ENCODE results near the gene LCMT1. TPM values are rescaled to one million over a fixed set of nuclear protein-coding genes. Genes with fewer than 3 reads are reported as not detected.

LCMT1 gene
- total RNA-seq, 1 donor = 24.2 TPM

GRCh38 chr16:25184771-25185170 is 73.2 kb downstream of the LCMT1 start:
- Histone ChIP-seq H3K4me1 (ENCODE audit: insufficient read depth, low read length) (no peaks in the 10 kb centered on the region), H3K9me3 (ENCODE audit: low read depth, low read length) (no peaks in the 10 kb centered on the region), H3K4me3 (ENCODE audit: low read length) (no peak overlapping the region), H3K27me3 (ENCODE audit: insufficient read depth, low read length) (no peaks in the 10 kb centered on the region)

DNA sequence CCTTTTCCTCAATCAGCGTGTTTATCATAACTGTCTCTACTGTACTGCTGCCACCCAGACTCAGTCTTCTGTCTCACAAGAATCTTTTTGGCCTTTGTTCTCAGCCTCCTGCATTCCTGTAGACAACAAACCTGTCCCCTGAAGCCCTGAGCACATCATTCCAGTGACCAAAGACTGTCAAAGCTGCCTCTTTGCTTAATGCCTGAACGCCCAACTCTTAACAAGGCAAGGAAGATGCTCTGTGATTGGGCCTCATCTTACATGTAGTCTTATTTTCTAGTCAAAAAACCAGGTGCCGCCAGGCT is 75.9 kb downstream of the LCMT1 start:
- no peak overlapping the region for H3K4me3 ChIP-seq (ENCODE audit: low read length)
- no peaks in the 10 kb centered on the region for H3K4me1 ChIP-seq (ENCODE audit: insufficient read depth, low read length)
- H3K9me3 ChIP-seq (ENCODE audit: low read depth, low read length) = no peaks in the 10 kb centered on the region
- H3K27me3 ChIP-seq (ENCODE audit: insufficient read depth, low read length) = no peaks in the 10 kb centered on the region

- no peaks in the 10 kb centered on the region for H3K27me3 ChIP-seq (ENCODE audit: insufficient read depth, low read length)
Measured at GRCh38 chr16:25189305-25189704, 77.8 kb downstream of the LCMT1 start.

GRCh38 chr16:25192096-25192495 is 80.6 kb downstream of the LCMT1 start:
- H3K27me3 ChIP-seq (ENCODE audit: insufficient read depth, low read length) = no peaks in the 10 kb centered on the region
- no peaks in the 10 kb centered on the region for H3K9me3 ChIP-seq (ENCODE audit: low read depth, low read length)
- H3K4me3 ChIP-seq (ENCODE audit: low read length) = no peak overlapping the region
- no peaks in the 10 kb centered on the region for H3K4me1 ChIP-seq (ENCODE audit: insufficient read depth, low read length)

More at GRCh38 chr16:25189305-25189704, 77.8 kb downstream of the LCMT1 start:
- H3K4me3 ChIP-seq (ENCODE audit: low read length) = no peak overlapping the region
- no peaks in the 10 kb centered on the region for H3K9me3 ChIP-seq (ENCODE audit: low read depth, low read length)
- H3K4me1 ChIP-seq (ENCODE audit: insufficient read depth, low read length) = no peaks in the 10 kb centered on the region

GRCh38 chr16:25194273-25194878 is 82.8 kb downstream of the LCMT1 start:
- no peaks in the 10 kb centered on the region for H3K9me3 ChIP-seq (ENCODE audit: low read depth, low read length)
- no peaks in the 10 kb centered on the region for H3K27me3 ChIP-seq (ENCODE audit: insufficient read depth, low read length)
- no peak overlapping the region for H3K4me3 ChIP-seq (ENCODE audit: low read length)
- no peaks in the 10 kb centered on the region for H3K4me1 ChIP-seq (ENCODE audit: insufficient read depth, low read length)

GRCh38 chr16:25198021-25198420 is 86.5 kb downstream of the LCMT1 start:
- H3K9me3 ChIP-seq (ENCODE audit: low read depth, low read length) = no peaks in the 10 kb centered on the region

GRCh38 chr16:25199457-25199856 is 87.9 kb downstream of the LCMT1 start:
- H3K9me3 ChIP-seq (ENCODE audit: low read depth, low read length) = no peaks in the 10 kb centered on the region
- H3K4me1 ChIP-seq (ENCODE audit: insufficient read depth, low read length) = no peaks in the 10 kb centered on the region
- no peak overlapping the region for H3K4me3 ChIP-seq (ENCODE audit: low read length)
- H3K27me3 ChIP-seq (ENCODE audit: insufficient read depth, low read length) = no peaks in the 10 kb centered on the region

More at GRCh38 chr16:25198021-25198420, 86.5 kb downstream of the LCMT1 start:
- Histone ChIP-seq H3K4me3 (ENCODE audit: low read length) (no peak overlapping the region), H3K4me1 (ENCODE audit: insufficient read depth, low read length) (no peaks in the 10 kb centered on the region), H3K27me3 (ENCODE audit: insufficient read depth, low read length) (no peaks in the 10 kb centered on the region)

GRCh38 chr16:25210758-25211157 is 99.2 kb downstream of the LCMT1 start:
- no peaks in the 10 kb centered on the region for H3K9me3 ChIP-seq (ENCODE audit: low read depth, low read length)
- no peaks in the 10 kb centered on the region for H3K27me3 ChIP-seq (ENCODE audit: insufficient read depth, low read length)
- no peak overlapping the region for H3K4me3 ChIP-seq (ENCODE audit: low read length)
- H3K4me1 ChIP-seq (ENCODE audit: insufficient read depth, low read length) = no peaks in the 10 kb centered on the region

DNA sequence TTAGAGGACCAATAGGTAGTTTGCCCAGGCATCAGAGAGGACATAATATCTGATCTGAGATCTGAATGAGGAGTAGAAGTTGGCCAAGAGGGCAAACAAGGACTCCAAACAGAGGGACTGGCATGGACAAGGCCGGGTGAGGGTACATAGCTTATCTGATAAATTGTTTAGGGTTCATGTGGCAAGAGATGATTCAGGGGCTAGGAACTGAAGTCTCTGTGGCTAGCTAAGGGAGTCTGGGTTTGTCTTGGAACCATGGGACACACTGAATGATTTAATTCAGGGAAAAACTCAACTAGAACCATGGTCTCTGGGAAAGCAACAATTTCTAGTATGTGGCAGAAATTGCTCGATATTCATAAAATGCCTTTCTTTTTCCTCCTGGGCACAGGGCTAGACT is 101.1 kb downstream of the LCMT1 start:
- H3K4me3 ChIP-seq (ENCODE audit: low read length) = no peak overlapping the region
- H3K4me1 ChIP-seq (ENCODE audit: insufficient read depth, low read length) = no peaks in the 10 kb centered on the region
- H3K27me3 ChIP-seq (ENCODE audit: insufficient read depth, low read length) = no peaks in the 10 kb centered on the region
- H3K9me3 ChIP-seq (ENCODE audit: low read depth, low read length) = no peaks in the 10 kb centered on the region

DNA sequence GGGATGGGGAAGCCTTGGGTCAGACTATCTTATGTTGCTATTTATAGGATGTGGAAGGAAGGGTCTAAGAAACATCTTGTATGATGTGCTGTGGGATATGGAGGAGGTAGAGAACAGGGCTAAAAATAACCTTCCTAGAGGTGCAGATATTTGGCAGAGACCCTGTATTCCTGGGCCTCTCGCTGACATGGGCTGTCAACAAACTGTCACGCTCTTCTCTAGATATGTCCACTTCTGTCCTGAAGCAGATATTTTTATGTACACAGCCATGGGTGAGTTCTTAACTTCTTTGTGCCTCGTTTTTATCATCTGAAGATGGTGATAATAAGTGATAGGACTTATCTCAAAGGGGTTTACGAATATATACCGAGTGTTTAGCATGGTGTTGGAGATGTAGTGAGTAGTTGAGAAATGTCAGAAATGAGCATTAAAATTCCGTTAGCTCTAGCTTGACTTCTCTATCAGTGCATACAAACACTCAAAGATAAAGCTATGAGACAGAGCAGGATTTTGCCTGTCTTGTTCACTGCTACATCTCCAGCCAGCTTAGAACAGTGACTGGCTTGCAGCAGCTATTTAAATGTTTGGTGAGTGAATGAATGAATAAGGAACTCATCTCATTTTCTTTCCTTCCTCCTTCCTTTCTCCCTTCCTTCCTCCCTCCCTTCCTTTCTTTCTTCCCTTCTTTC is 102.3 kb downstream of the LCMT1 start:
- Histone ChIP-seq H3K4me1 (ENCODE audit: insufficient read depth, low read length) (no peaks in the 10 kb centered on the region), H3K9me3 (ENCODE audit: low read depth, low read length) (no peaks in the 10 kb centered on the region), H3K4me3 (ENCODE audit: low read length) (no peak overlapping the region), H3K27me3 (ENCODE audit: insufficient read depth, low read length) (no peaks in the 10 kb centered on the region)

DNA sequence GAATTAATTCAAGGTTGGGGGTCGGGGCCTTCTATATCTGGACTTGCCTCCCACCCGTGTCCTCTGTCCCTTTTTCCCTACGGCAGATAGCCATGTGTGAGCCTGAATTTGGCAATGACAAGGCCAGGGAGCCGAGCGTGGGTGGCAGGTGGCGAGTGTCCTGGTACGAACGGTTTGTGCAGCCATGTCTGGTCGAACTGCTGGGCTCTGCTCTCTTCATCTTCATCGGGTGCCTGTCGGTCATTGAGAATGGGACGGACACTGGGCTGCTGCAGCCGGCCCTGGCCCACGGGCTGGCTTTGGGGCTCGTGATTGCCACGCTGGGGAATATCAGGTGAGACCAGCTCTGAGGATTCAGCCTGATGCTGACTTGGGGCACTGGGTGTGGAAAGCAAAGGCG is 105.6 kb downstream of the LCMT1 start:
- no peak overlapping the region for H3K4me3 ChIP-seq (ENCODE audit: low read length)
- H3K4me1 ChIP-seq (ENCODE audit: insufficient read depth, low read length) = no peaks in the 10 kb centered on the region
- H3K27me3 ChIP-seq (ENCODE audit: insufficient read depth, low read length) = no peaks in the 10 kb centered on the region
- no peaks in the 10 kb centered on the region for H3K9me3 ChIP-seq (ENCODE audit: low read depth, low read length)

- Histone ChIP-seq H3K27me3 (ENCODE audit: insufficient read depth, low read length) (no peaks in the 10 kb centered on the region), H3K4me1 (ENCODE audit: insufficient read depth, low read length) (no peaks in the 10 kb centered on the region), H3K9me3 (ENCODE audit: low read depth, low read length) (no peaks in the 10 kb centered on the region), H3K4me3 (ENCODE audit: low read length) (no peak overlapping the region)
Measured at GRCh38 chr16:25217921-25218320, 106.4 kb downstream of the LCMT1 start.

GRCh38 chr16:25219070-25219737 is 107.7 kb downstream of the LCMT1 start:
- H3K4me1 ChIP-seq (ENCODE audit: insufficient read depth, low read length) = no peaks in the 10 kb centered on the region
- H3K27me3 ChIP-seq (ENCODE audit: insufficient read depth, low read length) = no peaks in the 10 kb centered on the region
- H3K9me3 ChIP-seq (ENCODE audit: low read depth, low read length) = no peaks in the 10 kb centered on the region
- H3K4me3 ChIP-seq (ENCODE audit: low read length) = no peak overlapping the region

GRCh38 chr16:25222959-25223358 is 111.4 kb downstream of the LCMT1 start:
- Histone ChIP-seq H3K27me3 (ENCODE audit: insufficient read depth, low read length) (no peaks in the 10 kb centered on the region), H3K4me1 (ENCODE audit: insufficient read depth, low read length) (no peaks in the 10 kb centered on the region)

GRCh38 chr16:25223964-25224363 is 112.4 kb downstream of the LCMT1 start:
- Histone ChIP-seq H3K4me3 (ENCODE audit: low read length) (no peak overlapping the region), H3K27me3 (ENCODE audit: insufficient read depth, low read length) (no peaks in the 10 kb centered on the region), H3K9me3 (ENCODE audit: low read depth, low read length) (no peaks in the 10 kb centered on the region), H3K4me1 (ENCODE audit: insufficient read depth, low read length) (no peaks in the 10 kb centered on the region)

More at GRCh38 chr16:25222959-25223358, 111.4 kb downstream of the LCMT1 start:
- H3K9me3 ChIP-seq (ENCODE audit: low read depth, low read length) = no peaks in the 10 kb centered on the region
- H3K4me3 ChIP-seq (ENCODE audit: low read length) = no peak overlapping the region
